Measurements from ENCODE around the gene IQCF2. TPM values are rescaled to one million over a fixed set of nuclear protein-coding genes. Genes with fewer than 3 reads are reported as not detected.
"Not testable (repeated sequence)": the region's sequence is repeated elsewhere in the genome, so short reads cannot be mapped to it uniquely, and the experiment has no call there.

IQCF2 gene
- total RNA-seq, 2 donors from 2014 or later: not detected

- no peak for ATAC-seq
- intact Hi-C loops (cut with DNase I): no loop called here
- no peak for DNase-seq
These were observed 13.5 kb downstream of the IQCF2 start for GRCh38 chr3:51874889-51875288.

- ATAC-seq: no peak
- intact Hi-C loops (cut with DNase I): no loop called here
These were observed 14.1 kb downstream of the IQCF2 start, which contains the start of gene IQCF5 for GRCh38 chr3:51875501-51875900. TSS of gene IQCF5 (minus strand) at chr3:51875601. CDS start at chr3:51875531, 70 bp downstream.

GRCh38 chr3:51876186-51876585 lies 14.8 kb downstream of the IQCF2 start:
- no peak for ATAC-seq
- intact Hi-C loops (cut with DNase I): no loop called here

More at GRCh38 chr3:51875501-51875900, 14.1 kb downstream of the IQCF2 start, which contains the start of gene IQCF5:
- DNase-seq: no peak

GRCh38 chr3:51879937-51880336 lies 18.5 kb downstream of the IQCF2 start:
- DNase-seq (no peak), ATAC-seq (no peak)
- intact Hi-C loops (cut with DNase I): no loop called here

More at GRCh38 chr3:51876186-51876585, 14.8 kb downstream of the IQCF2 start:
- no peak for DNase-seq

GRCh38 chr3:51886447-51886846 lies 25.0 kb downstream of the IQCF2 start:
- intact Hi-C loops (cut with DNase I): no loop called here
- no peak for DNase-seq
- ATAC-seq: no peak

DNA sequence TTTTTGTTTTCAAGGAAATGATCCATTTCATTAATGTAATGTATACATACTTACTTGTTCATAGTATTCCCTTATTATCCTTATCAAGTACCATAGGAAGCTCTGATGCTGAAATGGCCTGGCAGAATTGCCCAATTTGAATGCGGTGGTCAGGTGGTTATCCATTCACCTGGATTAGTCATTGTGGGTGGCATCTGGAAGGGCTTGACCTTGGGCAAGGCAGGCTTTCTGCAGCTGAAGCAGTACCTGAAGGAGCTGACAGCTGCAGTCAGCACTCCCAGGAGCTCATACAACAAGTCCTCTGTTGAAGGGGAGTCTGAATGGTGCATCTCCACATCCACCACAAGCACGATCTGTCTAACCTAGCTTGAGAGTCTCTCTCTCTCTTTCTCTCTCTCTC lies 26.2 kb downstream of the IQCF2 start:
- DNase-seq: no peak

GRCh38 chr3:51888463-51889105 lies 27.2 kb downstream of the IQCF2 start:
- no peak for ATAC-seq
- no peak for DNase-seq
- intact Hi-C loops (cut with DNase I): no loop called here

More for the DNA sequence above, 26.2 kb downstream of the IQCF2 start:
- intact Hi-C loops (cut with DNase I): no loop called here
- no peak for ATAC-seq

GRCh38 chr3:51891242-51892039 lies 30.0 kb downstream of the IQCF2 start:
- no peak for ATAC-seq
- no peak for DNase-seq
- intact Hi-C loops (cut with DNase I): no loop called here

GRCh38 chr3:51894391-51894790 lies 33.0 kb downstream of the IQCF2 start:
- DNase-seq (no peak), ATAC-seq (no peak)
- intact Hi-C loops (cut with DNase I): no loop called here

DNA sequence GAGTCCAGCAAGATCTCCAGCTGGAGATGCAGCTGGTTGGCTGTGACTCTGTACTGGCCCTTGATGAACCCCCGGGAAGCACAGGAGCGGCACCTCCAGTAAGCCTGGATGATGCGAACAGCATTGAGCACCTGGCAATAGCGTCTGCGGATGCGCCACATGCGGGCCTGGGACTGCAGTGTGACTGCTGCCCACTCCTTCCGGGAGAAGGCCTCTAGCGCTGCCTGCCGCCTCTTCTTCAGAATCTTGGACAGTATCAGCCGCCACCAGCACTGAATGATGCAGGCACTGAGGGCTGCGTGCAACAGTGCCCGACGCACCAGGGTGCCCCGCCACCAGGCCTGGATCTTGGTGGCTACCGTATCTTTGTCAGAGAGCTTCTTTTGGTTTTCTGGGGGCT lies 33.5 kb downstream of the IQCF2 start:
- ATAC-seq (no peak), DNase-seq (no peak)
- intact Hi-C loops (cut with DNase I): no loop called here

GRCh38 chr3:51896607-51897305 lies 35.3 kb downstream of the IQCF2 start:
- no peak for ATAC-seq
- DNase-seq: no peak
- intact Hi-C loops (cut with DNase I): no loop called here

- no peak for ATAC-seq
- DNase-seq: no peak
- intact Hi-C loops (cut with DNase I): no loop called here
These were observed 36.0 kb downstream of the IQCF2 start for GRCh38 chr3:51897391-51897790.

GRCh38 chr3:51900043-51900442 lies 38.6 kb downstream of the IQCF2 start:
- DNase-seq; ATAC-seq; intact Hi-C loops (cut with DNase I): not testable (repeated sequence)

DNA sequence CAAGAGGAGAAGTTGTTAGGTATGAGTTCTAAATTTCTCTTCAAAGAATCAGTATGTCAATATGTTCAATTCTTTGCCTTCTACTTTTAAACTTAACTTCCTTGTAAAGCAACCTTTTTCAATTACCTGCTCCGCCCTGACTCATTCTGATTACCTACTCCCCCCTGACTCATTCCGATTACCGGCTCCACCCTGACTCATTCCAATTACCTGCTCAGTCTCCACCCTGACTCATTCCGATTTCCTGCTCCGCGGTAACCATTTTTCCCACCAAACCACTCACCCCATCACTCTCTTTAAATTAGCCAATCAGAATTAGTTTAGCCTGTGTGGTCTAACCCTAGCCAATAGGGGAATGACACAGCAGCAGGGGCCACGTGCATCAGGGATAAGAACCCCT lies 40.9 kb downstream of the IQCF2 start:
- ATAC-seq; intact Hi-C loops (cut with DNase I); DNase-seq: not testable (repeated sequence)

DNA sequence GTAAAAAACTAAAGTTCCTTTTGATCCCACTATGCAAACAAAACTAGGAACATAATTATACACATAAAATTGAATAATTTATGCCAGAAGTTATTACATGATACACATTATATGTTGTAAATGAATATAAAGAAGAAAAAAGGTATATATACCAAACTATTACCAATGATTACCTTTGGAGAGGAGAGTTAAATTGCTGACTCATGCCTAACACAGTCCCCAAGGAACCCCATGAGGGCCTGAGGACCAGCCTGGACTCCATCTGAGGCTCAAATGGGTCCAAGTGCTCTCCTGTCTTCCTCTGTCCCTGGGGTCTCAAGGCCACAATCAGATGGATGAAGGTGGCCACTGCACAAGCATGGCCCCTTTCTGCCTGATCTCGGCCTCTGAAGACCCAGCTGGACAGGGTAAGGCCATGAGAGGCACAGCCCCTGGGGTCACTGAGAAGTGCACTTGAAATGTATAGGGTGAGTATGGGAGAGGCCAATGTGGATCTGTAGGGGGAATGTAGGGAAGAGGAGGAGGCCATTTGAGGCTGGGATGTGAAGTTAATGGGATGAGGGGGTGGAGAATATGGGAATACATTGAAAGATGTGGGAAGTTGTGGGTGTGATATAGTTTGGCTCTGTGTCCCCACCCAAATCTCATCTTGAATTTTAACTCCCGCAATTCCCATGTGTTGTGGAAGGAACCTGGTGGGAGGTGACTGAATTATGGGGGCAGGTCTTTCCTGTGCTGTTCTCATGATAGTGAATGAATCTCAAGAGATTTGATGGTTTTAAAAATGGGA lies 42.8 kb downstream of the IQCF2 start:
- intact Hi-C loops (cut with DNase I): no loop called here
- DNase-seq: no peak
- no peak for ATAC-seq

GRCh38 chr3:51908026-51908425 lies 46.6 kb downstream of the IQCF2 start:
- DNase-seq (no peak), ATAC-seq (no peak)
- intact Hi-C loops (cut with DNase I): no loop called here

Data from left cardiac atrium (tissue), 4 donors.